ENCODE results near the gene OAT.

The OAT gene

DNA sequence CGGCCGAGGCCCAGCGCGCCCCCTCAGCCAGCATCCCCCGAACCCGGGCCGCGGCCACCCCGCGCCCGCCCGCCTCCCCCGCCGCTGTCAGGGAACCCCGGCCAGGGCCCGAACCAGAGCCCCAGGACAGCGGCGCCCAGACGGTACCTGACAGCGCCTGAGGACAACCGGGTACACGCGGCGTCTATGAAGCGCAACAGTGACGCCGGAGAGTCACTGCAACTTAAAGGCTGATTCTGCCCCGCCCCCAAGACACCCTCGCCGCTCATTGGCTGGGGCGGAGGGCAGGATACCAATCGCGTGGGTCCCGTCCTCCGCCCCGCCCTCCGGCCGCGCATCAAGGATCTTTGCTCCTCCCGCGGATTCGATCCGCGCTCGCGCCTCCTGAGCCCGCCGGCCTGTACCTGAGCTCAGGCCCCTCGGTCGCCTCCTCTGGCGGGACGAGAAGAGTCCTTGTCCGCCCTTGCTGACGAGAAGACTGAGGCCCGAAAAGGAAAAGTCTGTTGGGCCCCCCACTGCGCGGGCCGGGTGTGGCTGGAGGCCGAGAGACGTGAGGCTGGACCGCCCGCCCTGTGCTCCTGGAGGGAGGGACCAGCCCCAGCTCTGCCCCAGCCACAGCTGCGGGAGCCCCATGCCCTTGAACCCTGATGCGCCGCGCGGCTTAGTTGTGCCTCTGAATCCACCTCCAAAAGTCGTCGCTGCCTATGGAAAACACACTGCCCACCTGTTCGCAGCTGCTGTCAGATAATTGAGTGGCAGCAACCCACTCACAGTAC, at the start of gene OAT:
Gene OAT, minus strand, starts transcription at position 198 of the 776 bp plus-strand sequence. CDS start 6,752 bp downstream, outside the sequence.
- DNase-seq, result peak; percentile 98

- no peak for DNase-seq
Measured at GRCh38 chr10:124467165-124467564, 48.4 kb upstream of the OAT start.

- no peak for DNase-seq
Measured at GRCh38 chr10:124465777-124466488, 47.2 kb upstream of the OAT start.

DNA sequence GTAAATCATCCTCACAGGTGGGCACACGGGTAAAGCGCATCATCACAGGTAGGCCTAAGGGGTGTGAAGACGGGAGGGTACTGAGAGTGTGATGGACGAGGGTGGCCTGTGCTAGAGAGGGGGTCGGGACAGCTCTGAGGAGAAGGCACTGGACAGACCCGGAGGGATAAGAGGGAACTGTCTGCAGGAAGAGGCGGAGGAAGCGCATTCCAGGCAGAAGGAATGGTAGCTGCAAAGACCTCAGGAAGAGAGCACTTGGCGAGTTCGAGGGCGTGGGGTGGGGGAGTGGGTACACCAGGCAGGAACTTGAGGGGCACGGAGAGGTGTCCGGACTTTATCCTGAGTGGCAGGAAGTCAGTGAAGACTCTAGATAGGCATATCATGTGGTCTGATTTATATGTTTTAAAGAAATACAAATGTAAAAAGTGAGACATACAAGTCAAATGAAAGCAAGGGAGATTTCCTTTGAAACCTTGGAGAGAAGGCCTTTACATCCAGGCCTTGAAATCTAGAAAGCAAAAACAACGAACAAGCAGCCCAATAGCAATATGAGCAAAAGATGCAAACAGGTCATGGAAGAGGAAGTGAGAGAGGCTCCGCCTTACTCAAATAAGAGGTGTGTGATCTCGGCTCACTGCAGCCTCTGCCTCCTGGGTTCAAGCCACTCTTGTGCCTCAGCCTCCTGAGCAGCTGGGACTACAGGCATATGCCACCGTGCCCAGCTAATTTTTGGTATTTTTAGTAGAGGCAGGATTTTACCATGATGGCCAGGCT, 46.5 kb upstream of the OAT start:
- DNase-seq, result no peak

- no peak for DNase-seq
Measured at GRCh38 chr10:124464028-124464965, 45.6 kb upstream of the OAT start.

- DNase-seq, result no peak
Measured at GRCh38 chr10:124462348-124462695, 43.6 kb upstream of the OAT start.

DNA sequence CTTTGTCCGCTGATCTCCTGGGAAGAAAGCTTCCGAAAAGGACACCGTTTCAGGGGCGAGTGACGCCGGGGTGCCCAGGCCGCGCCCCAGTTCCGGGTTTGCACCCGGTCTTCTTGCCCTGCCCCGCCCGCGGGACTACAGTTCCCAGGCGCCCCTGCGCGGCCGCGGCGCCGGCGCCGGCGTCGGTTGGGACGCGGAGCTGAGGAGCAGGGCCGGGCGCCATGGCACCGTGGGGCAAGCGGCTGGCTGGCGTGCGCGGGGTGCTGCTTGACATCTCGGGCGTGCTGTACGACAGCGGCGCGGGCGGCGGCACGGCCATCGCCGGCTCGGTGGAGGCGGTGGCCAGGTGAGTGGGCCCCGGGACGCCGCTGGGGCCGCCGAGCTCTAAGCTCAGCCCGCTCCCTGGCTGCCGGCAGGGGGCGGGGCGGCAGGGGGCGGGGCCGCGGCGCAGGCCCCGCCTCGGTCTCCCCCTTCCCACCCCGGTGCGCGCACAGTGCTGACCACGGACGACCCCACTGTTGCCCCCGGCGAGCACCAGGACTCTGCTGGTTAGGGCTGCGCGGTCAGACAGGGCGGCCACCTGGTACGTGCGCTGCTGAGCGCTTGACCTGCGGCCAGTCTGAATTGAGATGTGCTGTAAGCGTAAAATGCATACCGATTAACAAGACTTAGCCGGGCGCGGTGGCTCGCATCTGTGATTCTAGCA, 43.1 kb upstream of the OAT start, which contains the start of gene LHPP:
Gene LHPP, plus strand, starts transcription at position 182 of the 706 bp plus-strand sequence. Its CDS starts 40 bp downstream, at position 222.
- peak; percentile 95 for DNase-seq

DNA sequence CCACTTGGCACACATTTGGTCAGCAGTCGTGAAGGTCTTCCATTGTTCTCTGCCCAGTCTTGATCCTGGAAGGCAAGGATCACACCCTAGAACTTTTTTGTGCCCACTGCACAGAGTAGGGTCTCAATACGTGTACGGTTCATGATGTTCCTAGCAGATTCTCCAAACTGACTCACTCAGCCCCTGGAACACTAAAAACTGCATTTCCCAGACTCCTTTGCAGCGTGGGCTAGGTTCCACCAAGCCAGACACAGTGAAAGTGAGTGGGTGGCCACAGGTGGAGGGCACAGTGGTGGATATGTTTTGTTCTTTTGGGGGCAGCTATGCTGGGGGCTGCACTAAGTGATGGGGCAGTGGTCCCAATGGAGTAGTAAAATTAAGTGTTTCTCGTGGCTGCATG, 41.4 kb upstream of the OAT start:
- DNase-seq, result no peak

DNA sequence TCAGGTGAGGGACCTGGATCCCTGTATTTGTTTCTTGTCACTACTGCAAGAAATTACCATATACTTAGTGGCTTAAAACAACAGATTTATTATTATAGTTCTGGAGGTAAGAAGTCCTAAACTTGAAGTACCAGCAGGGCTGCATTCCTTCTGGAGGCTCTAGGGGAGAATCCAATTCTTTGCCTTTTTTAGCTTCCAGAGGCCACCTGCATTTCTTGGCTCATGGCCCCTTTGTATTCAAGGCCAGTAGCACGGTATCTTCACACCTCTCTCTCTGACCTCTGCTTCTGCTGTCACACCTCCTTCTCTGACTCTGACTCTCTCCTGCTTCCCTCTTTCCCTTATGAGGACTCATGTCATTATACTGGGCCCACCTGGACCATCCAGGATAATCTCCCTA, 40.7 kb upstream of the OAT start:
- no peak for DNase-seq

GRCh38 chr10:124458889-124459288, 40.2 kb upstream of the OAT start:
- DNase-seq, result no peak

- DNase-seq, result no peak
Measured at GRCh38 chr10:124458473-124458872, 39.8 kb upstream of the OAT start.

DNA sequence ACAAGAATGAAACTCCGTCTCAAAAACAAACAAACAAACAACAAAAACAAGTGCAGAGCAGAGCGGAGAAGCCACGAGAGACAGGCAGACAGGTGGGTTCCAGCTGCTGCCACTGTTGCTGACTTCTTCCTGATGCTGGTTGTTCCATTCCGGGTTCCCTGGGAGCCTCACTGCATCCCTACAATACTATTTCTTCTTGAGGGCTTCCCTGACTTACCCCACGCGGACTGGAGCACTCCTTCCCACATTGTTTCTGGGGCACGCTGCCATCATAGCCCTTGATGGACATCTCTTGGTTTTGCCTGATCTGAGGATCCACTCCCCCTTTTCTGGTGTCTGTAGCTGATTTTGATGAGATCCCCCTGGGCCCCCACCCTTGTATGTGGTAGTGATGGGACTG, 36.7 kb upstream of the OAT start:
- no peak for DNase-seq

DNA sequence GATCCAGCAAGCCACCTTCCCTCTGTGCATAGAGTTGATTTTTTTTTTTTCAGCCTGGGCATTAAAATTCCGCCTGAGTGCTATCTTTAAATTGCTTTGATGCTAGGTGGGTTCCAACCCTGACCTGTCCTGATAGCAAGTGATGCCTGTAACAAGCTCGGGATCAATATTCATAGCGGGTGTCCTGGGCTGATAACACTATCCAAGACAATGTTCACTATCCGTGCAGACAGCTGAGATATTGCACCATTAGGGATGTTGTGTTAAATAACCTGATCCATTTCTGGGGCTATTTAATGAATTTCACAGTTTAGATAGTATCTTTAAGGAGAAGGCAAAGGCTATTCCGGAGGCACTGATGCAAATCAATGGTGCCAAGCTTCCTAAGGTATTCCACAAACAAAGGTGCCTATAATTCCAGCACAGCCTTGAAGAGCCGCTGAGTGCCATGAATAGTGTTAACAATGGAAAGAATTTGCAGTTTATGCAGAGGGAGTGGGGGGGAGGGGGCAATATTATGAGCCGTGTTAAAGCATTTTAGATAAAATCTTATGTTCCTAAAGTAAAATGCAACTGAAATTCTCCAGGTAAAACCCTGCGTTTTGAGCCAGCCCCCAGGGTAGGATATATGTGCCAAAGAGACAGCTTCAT, 35.4 kb upstream of the OAT start:
- no peak for DNase-seq

DNA sequence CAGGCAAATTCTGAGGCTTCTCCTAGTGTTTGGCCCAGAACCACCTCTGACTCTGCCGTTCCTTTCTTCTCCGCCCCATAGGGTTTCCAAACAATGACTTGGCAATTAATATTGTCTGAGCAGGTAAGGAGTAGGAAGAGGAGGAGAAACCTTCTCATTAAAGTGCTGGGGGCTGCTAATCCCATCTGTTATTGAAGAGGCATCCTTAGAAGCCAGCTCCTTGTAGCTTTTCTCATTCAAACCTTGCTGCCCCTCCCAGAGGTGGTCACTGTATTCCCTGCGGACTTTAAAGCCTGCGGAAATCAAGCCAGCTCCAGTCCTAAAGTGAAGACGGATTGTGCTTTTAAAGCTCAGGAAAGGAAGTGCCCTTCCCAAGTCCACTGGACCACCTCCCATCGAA, 32.6 kb upstream of the OAT start:
- DNase-seq, result no peak

GRCh38 chr10:124450783-124451057, 32.0 kb upstream of the OAT start:
- DNase-seq, result no peak

GRCh38 chr10:124450012-124450782, 31.5 kb upstream of the OAT start, which contains the start of gene NKX1-2:
TSS of gene NKX1-2 (minus strand) at chr10:124450035. CDS start at chr10:124449943, 92 bp downstream.
- no peak for DNase-seq

DNA sequence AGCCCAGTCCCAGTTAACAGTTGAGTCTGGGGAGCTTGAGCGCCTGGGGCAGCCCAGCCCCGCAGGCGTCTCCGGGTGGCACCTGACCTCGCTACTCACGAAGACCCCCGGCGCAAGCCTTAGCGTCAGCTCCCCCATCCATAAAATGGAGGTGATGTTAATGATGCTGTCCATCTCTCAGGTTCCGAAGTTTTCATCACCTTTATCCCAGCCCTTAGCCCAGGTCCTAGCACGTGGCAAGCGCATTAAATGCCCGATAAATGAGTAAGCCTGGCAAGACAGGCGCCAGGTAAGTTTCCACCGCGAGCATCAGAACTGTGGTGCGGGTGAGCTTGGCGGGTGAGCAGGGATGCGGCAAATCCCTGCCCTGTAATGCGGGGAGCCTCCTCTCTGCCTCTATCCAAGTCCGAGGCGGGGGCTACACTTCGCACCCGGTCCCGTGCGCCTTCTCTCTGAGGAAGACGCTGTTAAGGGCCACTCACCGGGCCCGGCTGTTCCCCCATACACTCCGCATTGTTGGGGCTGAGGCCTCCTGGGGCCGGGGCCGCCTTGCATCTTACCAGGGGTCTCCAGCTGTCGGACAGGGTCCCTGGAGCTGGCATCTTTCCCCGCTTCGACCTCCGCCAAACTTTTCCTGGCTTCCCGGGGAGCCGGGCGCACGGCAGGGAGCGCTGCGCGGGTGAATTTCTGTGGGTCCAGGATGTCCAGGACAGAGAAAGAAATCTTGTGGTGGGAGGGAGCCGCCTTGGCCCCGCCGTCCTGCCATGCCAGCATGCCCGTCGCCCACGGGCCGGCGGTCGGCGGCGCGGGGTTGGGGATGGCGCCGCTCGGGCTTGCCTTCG, 30.7 kb upstream of the OAT start:
- DNase-seq, result no peak

DNA sequence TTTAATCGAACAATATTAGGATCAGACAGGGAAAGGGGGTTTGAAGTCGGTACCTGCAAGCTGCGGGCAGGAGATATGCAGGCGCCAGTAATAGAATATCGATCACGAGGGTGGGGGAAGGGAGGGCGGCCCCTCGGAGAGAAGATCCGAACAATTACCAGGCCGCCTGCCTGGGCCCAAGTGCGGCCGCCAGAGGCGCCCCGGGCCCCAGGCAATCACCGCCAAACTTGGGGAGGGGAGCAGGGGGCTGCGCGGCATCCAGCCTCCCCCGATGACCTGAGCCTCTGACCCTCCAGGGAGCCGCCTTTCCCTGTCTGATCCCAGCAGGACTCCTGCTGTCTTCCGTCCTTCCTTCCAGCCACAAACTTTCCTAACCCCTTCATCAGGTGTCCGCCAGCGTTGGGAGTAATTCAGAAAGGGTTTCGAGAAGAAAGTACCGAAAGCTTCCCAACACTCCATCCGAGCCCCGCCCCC, 30.0 kb upstream of the OAT start:
- DNase-seq, result no peak

GRCh38 chr10:124447751-124448466, 29.2 kb upstream of the OAT start:
- no peak for DNase-seq
